ENCODE results near the gene SPI1.

- TF ChIP-seq TAF1 (IDR thresholded peaks at IDR 0.05; ENCODE audit: borderline replicate concordance, insufficient read depth, low read length), result no peak
- no peak for TF ChIP-seq REST (IDR thresholded peaks at IDR 0.05; ENCODE audit: insufficient read depth in 1 of 2, low read depth in 2 of 2, low read length in 2 of 2)
- TF ChIP-seq SIN3A (IDR thresholded peaks at IDR 0.05; ENCODE audit: borderline replicate concordance, insufficient read depth, low read length), result no peak
- no peak for TF ChIP-seq POLR2AphosphoS5 (IDR thresholded peaks at IDR 0.05; ENCODE audit: low read depth, low read length)
Observed at GRCh38 chr11:47403135-47403534, 24.8 kb upstream of the SPI1 start.
